Stimulated activated CD4-positive, alpha-beta T cell treated with anti-CD3 and anti-CD28 coated beads, Interleukin-15, amount 100 ng/mL, for 48 hours (primary cell): ENCODE results near the gene LRCH4.

Source experiments
- DNase-seq, 2 donors: peaks; one replicate each; pipeline ENCODE4 v3.0.0-alpha.2; 2020; ENCODE audit warnings: low read depth in 2 of 2

The LRCH4 gene

GRCh38 chr7:100582650-100583049 lies 3.3 kb downstream of the LRCH4 start:
- DNase-seq = no peak

- no peak for DNase-seq
These were observed 3.8 kb downstream of the LRCH4 start for GRCh38 chr7:100582041-100582579.

GRCh38 chr7:100580466-100581283 lies 5.3 kb downstream of the LRCH4 start:
- no peak for DNase-seq

GRCh38 chr7:100578246-100579183 lies 7.4 kb downstream of the LRCH4 start:
- DNase-seq = no peak

GRCh38 chr7:100577507-100577906 lies 8.4 kb downstream of the LRCH4 start:
- DNase-seq = no peak

GRCh38 chr7:100577103-100577502 lies 8.8 kb downstream of the LRCH4 start:
- no peak for DNase-seq

GRCh38 chr7:100576384-100576993 lies 9.4 kb downstream of the LRCH4 start:
- DNase-seq = no peak

GRCh38 chr7:100575746-100576383 lies 10.1 kb downstream of the LRCH4 start:
- no peak for DNase-seq

GRCh38 chr7:100575206-100575631 lies 10.7 kb downstream of the LRCH4 start:
- DNase-seq = no peak

GRCh38 chr7:100574362-100575205 lies 11.3 kb downstream of the LRCH4 start:
- no peak for DNase-seq

GRCh38 chr7:100573691-100574361 lies 12.1 kb downstream of the LRCH4 start, which contains the start of gene SAP25:
Gene SAP25, minus strand, starts transcription at chr7:100573900. Its CDS starts 158 bp downstream, at chr7:100573742.
- no peak for DNase-seq

GRCh38 chr7:100572949-100573675 lies 12.8 kb downstream of the LRCH4 start:
- DNase-seq = no peak

- no peak for DNase-seq
These were observed 13.5 kb downstream of the LRCH4 start for GRCh38 chr7:100572281-100572948.

GRCh38 chr7:100571829-100572116 lies 14.2 kb downstream of the LRCH4 start:
- no peak for DNase-seq

GRCh38 chr7:100570954-100571828 lies 14.7 kb downstream of the LRCH4 start:
- DNase-seq = no peak

GRCh38 chr7:100568896-100569844 lies 16.8 kb downstream of the LRCH4 start:
- DNase-seq = no peak
